Right lobe of liver (tissue), 4 donors: ENCODE measurements around the gene GULP1.

Experiments
- POLR2A ChIP-seq: fragments of 450-650 bp; IDR thresholded peaks from one replicate; pipeline ENCODE4 v1.6.1; 2017; ENCODE audit warnings: antibody characterized with exemption, mild to moderate bottlenecking
- TF ChIP-seq, protein P1 (sequence below), 4 donors: fragments of 200-600 bp in 3 of 4; fragments of 450-650 bp in 1 of 4; IDR thresholded peaks; one replicate each; pipeline versions ENCODE4 v1.5.1 to v1.8.0; 2016 to 2022; ENCODE audit warnings: antibody characterized with exemption in 4 of 4, mild to moderate bottlenecking in 2 of 4
- donor health status: DM: no; HTN: no; CAD: no.
- donor health status: DM: no; HTN: no; CAD: no.
- donor health status: DM: no; HTN: yes; CAD: no.

DNA sequence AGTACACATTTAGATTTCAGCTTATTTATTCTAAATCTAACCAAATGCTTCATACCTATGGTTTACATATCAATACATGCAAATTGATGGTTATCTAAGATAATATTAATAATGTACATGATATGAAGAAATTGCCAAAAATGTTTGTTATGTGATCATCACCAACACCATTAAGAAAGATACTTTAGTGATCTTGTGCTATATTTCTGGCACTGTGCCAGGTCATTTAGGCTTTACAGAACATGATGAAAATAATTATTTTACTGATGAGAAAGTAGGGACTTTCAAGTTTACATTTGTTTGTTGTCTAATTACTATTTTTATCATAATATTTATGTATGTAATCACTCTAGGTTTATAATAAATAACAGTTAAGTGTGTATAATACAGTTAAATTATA, 158.3 kb downstream of the GULP1 start:
- TF ChIP-seq, protein P1, sequence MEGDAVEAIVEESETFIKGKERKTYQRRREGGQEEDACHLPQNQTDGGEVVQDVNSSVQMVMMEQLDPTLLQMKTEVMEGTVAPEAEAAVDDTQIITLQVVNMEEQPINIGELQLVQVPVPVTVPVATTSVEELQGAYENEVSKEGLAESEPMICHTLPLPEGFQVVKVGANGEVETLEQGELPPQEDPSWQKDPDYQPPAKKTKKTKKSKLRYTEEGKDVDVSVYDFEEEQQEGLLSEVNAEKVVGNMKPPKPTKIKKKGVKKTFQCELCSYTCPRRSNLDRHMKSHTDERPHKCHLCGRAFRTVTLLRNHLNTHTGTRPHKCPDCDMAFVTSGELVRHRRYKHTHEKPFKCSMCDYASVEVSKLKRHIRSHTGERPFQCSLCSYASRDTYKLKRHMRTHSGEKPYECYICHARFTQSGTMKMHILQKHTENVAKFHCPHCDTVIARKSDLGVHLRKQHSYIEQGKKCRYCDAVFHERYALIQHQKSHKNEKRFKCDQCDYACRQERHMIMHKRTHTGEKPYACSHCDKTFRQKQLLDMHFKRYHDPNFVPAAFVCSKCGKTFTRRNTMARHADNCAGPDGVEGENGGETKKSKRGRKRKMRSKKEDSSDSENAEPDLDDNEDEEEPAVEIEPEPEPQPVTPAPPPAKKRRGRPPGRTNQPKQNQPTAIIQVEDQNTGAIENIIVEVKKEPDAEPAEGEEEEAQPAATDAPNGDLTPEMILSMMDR (IDR thresholded peaks at IDR 0.05): no peak
- TF ChIP-seq POLR2A: no peak
